Measurements from ENCODE around the gene NUMA1. TPM values are rescaled to one million over a fixed set of nuclear protein-coding genes. Genes with fewer than 3 reads are reported as not detected.

NUMA1 gene
- total RNA-seq, 4 donors from 2014 or later, result 142 to 237 (median 177) TPM

- Histone ChIP-seq H3K9me3 (no peaks in the 10 kb centered on the region), H3K27ac (no peak overlapping the region), H3K4me3 (no peak overlapping the region), H3K36me3 (peaks cover 64 to 100% (median 79%) of the 10 kb centered on the region in 3 donors), H3K4me1 (peaks cover 0 to 28% (median under 1%) of the 10 kb centered on the region in 3 donors), H3K27me3 (no peaks in the 10 kb centered on the region)
- intact Hi-C loops (cut with DNase I), result no loop called here
- DNase-seq, result no peak
- no peak for TF ChIP-seq POLR2A (IDR thresholded peaks at IDR 0.05)
- TF ChIP-seq, protein P1, sequence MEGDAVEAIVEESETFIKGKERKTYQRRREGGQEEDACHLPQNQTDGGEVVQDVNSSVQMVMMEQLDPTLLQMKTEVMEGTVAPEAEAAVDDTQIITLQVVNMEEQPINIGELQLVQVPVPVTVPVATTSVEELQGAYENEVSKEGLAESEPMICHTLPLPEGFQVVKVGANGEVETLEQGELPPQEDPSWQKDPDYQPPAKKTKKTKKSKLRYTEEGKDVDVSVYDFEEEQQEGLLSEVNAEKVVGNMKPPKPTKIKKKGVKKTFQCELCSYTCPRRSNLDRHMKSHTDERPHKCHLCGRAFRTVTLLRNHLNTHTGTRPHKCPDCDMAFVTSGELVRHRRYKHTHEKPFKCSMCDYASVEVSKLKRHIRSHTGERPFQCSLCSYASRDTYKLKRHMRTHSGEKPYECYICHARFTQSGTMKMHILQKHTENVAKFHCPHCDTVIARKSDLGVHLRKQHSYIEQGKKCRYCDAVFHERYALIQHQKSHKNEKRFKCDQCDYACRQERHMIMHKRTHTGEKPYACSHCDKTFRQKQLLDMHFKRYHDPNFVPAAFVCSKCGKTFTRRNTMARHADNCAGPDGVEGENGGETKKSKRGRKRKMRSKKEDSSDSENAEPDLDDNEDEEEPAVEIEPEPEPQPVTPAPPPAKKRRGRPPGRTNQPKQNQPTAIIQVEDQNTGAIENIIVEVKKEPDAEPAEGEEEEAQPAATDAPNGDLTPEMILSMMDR (IDR thresholded peaks at IDR 0.05), result no peak
- WGBS, 2 donors, result 77 to 81% methylated on average over 7 to 13 of the region's 20 CpGs
Measured at GRCh38 chr11:72005347-72006260, 74.7 kb downstream of the NUMA1 start.

DNA sequence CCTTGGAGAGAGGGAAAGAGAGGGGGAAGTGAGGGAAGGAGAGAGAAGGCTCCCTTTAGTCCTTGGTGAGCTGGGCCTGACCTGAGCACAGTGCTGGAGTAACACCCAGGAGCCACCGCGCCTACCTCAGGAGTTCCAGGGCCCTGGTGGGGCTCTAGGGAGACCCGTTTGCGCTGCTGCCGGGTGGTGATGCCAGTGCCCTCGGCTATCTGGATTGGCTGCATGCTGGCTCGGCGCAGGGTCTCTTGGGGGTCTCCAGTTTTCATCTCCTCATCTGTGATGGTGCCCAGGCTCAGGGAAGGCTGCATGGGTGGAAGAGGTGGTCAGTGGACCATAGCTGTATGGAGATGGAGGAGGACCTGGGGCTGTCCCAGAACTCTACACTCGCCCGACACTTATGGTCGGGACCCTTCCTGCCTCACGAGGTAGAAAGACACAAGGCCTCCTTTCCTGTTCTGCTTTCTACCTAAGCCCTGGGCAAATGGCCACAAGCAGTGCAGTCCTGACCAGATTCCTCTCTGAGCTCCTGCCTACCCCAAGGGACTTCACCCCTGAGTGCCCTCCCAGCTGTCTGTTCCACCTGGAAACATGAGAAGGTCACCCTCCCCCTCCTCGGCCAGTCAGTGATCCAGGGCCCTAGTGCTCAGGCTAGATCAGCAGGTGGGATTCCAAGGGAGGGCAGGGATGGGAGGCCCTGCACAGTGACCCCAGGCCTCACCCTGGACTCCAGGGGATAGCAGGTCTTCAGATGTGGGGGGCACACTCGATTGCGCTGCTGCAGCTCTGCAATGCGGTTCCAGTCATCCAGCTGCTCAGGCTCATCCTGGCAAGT, 75.6 kb downstream of the NUMA1 start:
- TF ChIP-seq POLR2A (IDR thresholded peaks at IDR 0.05), result no peak
- TF ChIP-seq, protein P1 (IDR thresholded peaks at IDR 0.05), result no peak
- intact Hi-C loops (cut with DNase I), result no loop called here
- WGBS, 2 donors, result 80 to 87% methylated on average over 2 to 9 of the region's 16 CpGs
- Histone ChIP-seq H3K36me3 (peaks cover 60 to 99% (median 70%) of the 10 kb centered on the region in 3 donors), H3K27me3 (no peaks in the 10 kb centered on the region), H3K4me1 (peaks cover 4 to 31% (median 9%) of the 10 kb centered on the region in 3 donors), H3K4me3 (no peak overlapping the region), H3K27ac (no peak overlapping the region), H3K9me3 (no peaks in the 10 kb centered on the region)
- no peak for DNase-seq

DNA sequence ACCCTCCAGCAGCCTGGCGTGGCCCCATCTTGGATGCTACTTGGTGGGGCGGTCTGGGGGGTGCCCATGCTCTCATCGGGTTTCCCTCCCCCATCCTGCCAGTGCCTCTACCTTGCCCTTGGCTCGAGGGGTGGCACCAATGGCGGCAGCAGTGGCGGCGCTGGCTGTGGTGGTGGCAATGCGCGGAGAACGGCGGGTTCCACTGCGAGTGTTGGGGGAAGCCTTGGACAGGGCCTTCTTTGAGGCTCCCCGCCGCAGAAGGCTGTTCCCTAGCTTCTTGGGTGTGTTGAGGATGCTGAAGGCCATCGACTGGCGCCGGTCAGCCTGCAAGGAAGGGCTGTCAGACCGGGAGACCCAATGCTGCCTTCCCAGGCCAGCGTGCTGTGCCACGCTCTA, 76.6 kb downstream of the NUMA1 start:
- WGBS, 2 donors, result 90 to 100% methylated on average over 1 to 6 of the region's 20 CpGs
- H3K36me3 ChIP-seq, result peaks cover 53 to 89% (median 61%) of the 10 kb centered on the region in 3 donors
- H3K4me1 ChIP-seq, result peaks cover 4 to 32% (median 18%) of the 10 kb centered on the region in 3 donors
- no peak overlapping the region for H3K4me3 ChIP-seq
- no peak for DNase-seq
- H3K27ac ChIP-seq, result no peak overlapping the region
- H3K9me3 ChIP-seq, result no peaks in the 10 kb centered on the region
- TF ChIP-seq, protein P1 (IDR thresholded peaks at IDR 0.05), result no peak
- TF ChIP-seq POLR2A (IDR thresholded peaks at IDR 0.05), result no peak
- no peaks in the 10 kb centered on the region for H3K27me3 ChIP-seq
- intact Hi-C loops (cut with DNase I), result no loop called here

GRCh38 chr11:72002841-72003775, 77.2 kb downstream of the NUMA1 start:
- Histone ChIP-seq H3K27me3 (no peaks in the 10 kb centered on the region), H3K4me3 (no peak overlapping the region), H3K27ac (no peak overlapping the region), H3K9me3 (no peaks in the 10 kb centered on the region), H3K36me3 (peaks cover 46 to 83% (median 54%) of the 10 kb centered on the region in 3 donors), H3K4me1 (peaks cover 4 to 37% (median 23%) of the 10 kb centered on the region in 3 donors)
- WGBS, 2 donors, result 80 to 81% methylated on average over 10 to 11 of the region's 12 CpGs
- DNase-seq, result no peak
- no peak for TF ChIP-seq POLR2A (IDR thresholded peaks at IDR 0.05)
- TF ChIP-seq, protein P1 (IDR thresholded peaks at IDR 0.05), result no peak
- intact Hi-C loops (cut with DNase I), result no loop called here
